Lung microvascular endothelial cell (primary cell): ENCODE measurements around the gene PRSS56. TPM values are rescaled to one million over a fixed set of nuclear protein-coding genes. Genes with fewer than 3 reads are reported as not detected.

Source experiments
- DNase-seq, 2 donors: peaks; one replicate each; pipeline versions ENCODE4 v3.0.0 to v3.0.0-alpha.2; 2010; ENCODE audit warnings: low read depth in 2 of 2
- total RNA-seq: library from RNA; depleted of rRNA; stranded (reverse); fragments of >200 nt; gene quantifications from 2 replicates; pipeline ENCODE4 v1.2.1, GENCODE V29; 2014

PRSS56 gene
- total RNA-seq, 1 donor from 2014 or later, result not detected

DNA sequence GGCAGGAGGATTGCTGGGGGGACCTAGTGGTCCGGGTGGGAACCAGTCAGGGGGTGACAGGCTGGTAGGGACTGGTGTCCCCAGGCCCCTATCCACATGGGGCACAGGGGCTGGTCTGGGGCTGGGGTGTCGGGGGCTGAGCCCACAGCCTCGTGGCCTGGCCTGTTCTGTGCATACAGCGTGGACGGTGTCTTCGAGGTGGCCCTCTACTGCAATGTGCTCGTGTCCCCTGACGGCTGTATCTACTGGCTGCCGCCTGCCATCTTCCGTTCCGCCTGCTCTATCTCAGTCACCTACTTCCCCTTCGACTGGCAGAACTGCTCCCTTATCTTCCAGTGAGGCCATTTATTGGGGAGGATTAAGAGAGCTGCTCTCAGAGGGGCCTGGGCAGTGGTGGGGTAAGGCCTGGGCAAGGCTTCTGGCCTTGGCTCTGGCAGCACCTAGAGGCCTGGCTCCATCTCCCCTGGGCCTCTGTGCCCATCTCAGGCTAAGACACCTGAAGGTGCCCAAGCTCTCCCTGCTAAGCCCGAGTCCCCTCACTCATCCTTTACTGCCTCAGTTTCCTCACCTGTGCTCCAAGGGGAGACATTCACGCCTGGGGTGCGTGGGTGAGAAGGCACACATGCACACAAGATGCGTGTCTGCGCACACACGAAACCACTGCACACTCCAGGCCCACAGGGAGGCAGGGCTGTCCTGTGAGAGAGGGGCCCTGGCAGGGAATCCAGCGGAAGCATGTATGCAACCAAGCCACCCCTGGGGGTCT lies 21.2 kb downstream of the PRSS56 start:
- DNase-seq, result no peak

DNA sequence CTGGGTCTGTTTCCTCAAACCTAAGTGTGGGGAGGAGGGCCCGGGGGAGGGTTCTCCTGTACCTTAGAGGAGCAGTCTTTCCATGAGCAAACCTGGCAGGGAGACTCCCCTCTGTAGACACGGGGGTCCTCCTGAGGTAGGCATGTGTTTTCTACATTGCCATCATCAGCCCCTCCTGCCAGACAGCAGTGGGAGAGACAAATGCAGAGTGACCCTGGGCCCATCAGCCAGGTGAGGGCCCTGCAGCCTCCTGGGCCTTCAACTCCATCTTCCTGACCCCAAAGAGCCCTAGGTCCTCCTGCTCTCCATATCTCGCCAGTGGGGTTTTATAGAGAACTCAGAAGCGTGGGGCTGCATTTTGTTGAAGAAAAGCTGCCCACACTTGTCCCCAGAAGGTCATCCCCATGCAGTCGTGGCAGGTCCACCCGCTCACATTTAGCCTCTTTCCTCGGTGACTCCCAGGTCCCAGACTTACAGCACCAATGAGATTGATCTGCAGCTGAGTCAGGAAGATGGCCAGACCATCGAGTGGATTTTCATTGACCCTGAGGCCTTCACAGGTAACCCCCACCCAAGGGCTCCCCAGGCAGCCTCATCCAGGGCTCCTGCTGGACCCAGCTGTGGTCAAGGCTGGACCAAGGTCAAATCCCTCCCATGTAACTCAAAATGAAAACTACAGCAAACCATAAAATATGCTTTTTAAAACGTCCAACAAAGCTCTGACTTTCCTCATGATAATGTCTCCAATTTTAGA lies 21.9 kb downstream of the PRSS56 start:
- DNase-seq, result no peak

DNA sequence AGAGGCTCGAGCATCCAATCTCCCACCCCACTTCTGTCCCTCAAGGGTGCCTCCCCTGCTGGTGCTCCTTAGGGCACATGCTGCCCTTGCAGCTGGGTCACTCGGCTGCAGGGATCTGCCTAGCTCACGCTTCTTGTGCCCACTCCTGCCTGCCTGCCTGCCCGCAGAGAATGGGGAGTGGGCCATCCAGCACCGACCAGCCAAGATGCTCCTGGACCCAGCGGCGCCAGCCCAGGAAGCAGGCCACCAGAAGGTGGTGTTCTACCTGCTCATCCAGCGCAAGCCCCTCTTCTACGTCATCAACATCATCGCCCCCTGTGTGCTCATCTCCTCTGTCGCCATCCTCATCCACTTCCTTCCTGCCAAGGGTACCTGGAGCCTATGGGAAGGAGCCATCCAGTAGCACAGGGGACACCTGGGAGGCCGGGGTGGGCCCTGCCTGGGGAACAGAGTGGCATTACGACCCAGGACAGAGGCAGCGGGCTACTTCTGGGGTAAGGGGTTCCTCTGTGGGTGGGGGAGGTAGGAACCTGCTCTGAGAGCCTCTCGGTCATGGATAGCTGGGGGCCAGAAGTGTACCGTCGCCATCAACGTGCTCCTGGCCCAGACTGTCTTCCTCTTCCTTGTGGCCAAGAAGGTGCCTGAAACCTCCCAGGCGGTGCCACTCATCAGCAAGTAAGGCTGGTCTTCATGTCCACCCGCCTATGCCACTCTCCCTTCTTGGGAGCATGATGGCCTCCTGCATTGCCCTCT lies 22.7 kb downstream of the PRSS56 start:
- DNase-seq, result no peak

DNA sequence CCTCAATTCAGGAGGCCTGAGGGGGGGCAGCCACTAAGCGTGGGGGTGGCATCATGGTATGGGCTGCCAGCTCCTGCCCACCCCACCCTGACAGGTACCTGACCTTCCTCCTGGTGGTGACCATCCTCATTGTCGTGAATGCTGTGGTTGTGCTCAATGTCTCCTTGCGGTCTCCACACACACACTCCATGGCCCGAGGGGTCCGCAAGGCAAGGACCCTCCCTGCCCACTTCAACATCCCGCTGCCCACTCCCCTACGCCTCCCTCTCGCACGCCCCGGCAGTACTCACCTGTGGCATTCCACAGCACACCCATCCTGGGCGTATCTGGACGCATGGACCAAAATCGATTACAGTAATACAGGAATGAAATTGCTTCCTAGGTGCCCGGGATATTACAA lies 23.3 kb downstream of the PRSS56 start:
- DNase-seq, result no peak

DNA sequence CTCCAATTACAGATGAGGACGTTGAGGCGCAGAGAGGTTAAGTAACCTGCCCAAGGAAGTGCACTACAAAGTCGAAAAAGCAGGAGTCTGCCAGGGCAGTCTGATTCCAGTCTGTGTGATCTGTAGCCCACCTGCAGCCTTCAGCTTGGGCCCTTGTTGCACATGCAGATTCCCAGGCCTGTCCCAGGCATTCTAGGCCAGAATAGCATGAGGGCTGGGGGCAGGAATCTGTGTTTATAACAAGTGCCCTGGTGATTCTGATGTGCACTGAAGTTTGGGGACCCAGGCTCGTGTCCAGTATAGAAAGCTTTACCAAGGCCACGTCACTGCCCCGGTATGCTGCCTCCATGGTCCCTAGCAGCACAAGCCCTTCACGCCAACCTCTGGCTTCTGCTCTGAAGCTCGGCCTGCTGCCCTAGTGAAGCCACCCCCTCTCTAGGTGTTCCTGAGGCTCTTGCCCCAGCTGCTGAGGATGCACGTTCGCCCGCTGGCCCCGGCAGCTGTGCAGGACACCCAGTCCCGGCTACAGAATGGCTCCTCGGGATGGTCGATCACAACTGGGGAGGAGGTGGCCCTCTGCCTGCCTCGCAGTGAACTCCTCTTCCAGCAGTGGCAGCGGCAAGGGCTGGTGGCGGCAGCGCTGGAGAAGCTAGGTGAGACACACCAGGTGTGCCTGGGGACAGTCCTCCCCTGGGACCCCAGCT lies 23.9 kb downstream of the PRSS56 start:
- no peak for DNase-seq

DNA sequence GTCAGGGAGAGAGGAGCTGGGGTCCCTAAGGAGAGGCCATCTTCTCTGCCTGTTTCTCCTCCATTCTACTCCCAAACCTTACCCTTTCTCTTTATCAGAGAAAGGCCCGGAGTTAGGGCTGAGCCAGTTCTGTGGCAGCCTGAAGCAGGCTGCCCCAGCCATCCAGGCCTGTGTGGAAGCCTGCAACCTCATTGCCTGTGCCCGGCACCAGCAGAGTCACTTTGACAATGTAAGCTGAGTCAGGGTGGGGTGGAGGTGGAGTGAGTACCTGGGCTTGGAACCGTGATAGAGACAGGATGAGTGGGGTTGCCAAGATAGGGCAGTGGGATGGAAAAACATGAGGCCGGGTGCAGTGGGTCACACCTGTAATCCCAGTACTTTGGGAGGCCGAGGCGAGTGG lies 24.5 kb downstream of the PRSS56 start:
- no peak for DNase-seq

DNA sequence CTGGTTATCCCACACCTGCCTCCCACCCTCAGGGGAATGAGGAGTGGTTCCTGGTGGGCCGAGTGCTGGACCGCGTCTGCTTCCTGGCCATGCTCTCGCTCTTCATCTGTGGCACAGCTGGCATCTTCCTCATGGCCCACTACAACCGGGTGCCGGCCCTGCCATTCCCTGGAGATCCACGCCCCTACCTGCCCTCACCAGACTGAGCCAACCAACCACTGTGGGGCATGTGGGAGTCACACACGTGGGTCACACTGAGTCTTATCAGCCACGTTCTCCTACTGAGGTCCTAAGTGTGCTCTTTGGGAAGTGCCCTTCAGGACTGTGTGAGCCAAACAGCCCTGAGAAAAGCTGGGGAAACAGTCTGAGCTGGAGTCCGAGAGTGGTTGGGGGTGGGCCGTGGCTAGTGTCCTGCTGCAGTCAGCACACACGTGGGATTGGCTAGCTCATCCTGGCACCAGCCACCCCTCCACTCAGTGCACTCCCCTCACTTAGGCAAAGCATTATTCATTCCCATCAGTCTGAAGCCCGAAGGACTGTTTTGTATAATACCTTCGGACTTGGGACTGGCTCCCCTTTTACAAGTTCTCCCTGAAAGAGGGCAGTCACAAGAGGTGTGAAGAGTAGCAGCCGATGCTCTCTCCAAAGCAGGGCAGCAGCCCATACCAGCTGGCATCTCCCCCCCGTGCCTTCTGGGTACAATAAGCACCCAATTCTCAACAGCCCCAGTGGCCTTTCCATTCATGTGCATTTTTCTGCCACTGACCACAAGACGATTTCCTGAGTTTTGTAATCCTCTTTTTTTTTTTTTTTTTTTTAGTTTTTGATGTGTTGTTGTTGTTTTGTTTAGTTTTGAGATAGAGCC lies 25.6 kb downstream of the PRSS56 start:
- DNase-seq, result no peak

DNA sequence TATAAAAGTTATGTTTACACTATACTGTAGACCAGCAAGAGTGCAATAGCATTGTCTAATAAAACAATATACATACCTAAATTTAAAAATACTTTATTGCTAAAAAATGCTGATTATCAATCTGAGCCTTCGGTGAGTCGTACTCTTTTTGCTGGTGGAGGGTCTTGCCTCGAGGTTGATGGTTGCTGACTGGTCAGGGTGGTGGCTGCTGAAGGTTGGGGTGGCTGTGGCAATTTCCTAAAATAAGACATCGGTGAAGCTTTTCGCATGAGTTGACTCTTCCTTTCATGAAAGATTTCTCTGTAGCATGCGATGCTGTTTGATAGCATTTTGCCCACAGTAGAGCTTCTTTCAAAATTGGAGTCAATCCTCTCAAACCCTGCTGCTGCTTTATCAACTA lies 27.8 kb downstream of the PRSS56 start:
- DNase-seq, result no peak

DNA sequence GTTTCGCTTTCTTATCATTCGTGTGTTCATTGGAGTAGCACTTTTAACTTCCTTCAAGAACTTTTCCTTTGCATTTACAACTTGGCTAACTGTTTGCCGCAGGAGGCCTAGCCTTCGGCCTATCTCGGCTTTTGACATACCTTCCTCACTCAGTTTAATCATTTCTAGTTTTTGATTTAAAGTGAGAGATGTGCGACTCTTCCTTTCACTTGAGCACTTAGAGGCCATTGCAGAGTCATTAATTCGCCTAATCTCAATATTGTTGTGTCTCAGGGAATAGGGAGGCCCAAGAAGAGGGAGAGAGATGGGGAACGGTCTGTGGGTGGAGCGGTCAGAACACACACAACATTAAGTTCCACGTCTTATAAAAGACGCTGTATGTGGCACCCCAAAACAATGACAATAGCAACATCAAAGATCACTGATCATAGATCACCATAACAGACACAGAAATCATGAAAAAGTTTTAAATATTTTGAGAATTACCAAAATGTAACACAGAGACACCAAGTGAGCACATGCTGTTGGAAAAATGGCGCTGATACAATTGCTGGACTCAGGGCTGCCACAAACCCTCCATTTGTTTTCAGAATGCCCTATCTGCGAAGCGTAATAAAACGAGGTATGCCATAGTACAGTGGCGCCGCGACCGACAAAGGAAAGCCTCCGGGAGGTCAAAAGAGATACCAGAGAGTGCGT lies 29.6 kb downstream of the PRSS56 start:
- no peak for DNase-seq

DNA sequence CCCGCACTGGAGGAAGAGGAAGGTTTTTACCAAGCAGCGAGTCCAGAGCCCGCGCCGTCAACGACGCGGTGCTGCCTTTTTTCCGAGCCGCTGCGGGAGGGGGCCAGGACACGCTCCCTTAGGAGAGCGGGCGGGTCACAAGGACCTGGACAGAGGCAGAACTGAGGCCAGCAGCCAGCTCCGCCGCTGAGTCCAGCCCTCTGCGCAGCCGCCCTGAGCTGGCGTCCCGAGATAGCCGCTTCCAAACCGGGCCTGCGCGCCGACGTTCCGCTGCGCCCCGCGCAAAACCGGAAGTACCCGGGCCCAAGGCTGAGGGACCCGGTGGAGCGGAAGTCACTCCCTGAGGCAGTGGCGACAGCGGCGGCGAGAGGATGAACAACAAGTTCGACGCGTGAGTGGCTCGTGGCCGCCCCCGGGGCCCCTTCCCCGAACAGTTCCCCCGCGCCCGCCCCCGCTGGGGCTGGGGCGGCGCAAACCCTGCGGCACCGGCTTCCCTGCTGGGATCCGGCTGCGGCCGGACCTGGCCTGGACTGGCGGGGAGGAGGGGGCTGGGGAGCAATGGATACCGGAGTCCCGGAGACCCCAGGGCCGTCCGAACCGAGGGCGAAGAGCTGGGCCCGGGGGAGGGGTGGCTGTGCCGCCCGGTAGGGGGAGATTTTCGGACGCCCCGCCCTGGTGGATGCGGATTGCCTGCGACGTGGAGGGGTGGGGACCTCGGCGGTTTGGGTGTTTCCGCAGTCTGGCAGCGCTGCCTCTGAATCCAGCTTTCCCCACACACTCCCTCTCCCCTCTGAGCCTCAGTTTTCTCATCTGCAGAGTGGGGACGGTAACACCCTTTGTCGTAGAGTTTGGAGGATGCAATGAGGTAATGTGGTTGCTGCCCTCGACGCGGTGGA lies 30.4 kb downstream of the PRSS56 start, which contains the start of the genes EIF4E2 and TIGD1:
Gene EIF4E2, plus strand, starts transcription at position 336 of the 896 bp plus-strand sequence. Its CDS starts 36 bp downstream, at position 372.
Gene TIGD1, minus strand, starts transcription at position 204 of the 896 bp plus-strand sequence. CDS start 675 bp downstream, outside the sequence.
- DNase-seq, result peak; percentile 96 to 97

DNA sequence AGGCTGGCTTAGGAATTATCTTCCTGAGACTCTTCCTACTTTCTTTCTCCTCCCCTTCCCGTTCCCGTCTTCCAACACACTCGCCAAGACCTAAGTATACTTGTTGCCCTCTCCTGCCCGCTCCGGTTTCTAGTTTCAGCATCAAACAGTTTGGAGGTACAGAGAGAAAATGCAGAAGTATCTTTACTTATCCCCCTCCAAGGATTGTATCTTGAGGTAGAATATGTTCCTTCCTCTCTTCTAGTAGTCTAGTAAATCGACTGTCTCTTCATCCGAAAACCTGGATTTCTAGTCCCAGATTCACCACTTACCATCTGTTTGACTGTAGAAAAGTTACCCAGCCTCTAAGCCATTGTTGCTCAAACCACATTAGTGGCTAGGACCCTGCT lies 31.1 kb downstream of the PRSS56 start:
- no peak for DNase-seq

DNA sequence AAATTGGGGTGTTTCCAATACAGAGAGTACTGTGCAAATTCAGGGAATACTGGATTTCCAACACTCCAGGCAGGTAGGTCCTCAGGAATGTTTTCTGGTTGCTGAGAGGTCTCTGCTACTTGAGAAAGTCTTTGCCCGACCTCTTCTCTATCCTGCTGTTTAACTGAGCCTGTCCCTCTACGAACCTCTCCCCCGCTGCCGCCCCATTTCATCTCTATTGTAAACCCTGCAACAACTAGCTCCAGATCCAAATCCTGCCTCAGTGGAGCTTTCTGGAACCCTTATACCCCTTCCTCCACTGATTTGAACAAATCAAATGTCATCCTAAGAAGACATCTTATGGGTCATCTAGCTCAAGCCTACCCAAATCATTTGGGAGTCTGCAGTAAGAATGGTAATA lies 31.6 kb downstream of the PRSS56 start:
- no peak for DNase-seq

DNA sequence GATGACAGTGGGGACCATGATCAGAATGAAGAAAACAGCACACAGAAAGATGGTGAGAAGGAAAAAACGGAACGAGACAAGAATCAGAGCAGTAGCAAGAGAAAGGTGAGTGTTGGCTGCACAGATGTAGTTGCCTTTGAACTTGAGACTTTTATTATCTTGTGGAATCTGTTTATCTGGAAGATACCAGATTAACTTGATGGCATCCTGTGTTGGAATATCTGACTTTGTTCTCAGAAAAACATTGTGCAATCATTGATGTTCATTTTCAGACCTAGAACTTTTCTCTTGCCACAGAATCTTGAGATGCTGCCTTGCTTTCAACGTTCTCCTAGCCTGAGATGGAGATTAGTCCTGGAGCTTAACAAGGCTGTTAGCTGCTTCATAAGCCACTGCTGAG lies 36.2 kb downstream of the PRSS56 start:
- DNase-seq, result no peak

DNA sequence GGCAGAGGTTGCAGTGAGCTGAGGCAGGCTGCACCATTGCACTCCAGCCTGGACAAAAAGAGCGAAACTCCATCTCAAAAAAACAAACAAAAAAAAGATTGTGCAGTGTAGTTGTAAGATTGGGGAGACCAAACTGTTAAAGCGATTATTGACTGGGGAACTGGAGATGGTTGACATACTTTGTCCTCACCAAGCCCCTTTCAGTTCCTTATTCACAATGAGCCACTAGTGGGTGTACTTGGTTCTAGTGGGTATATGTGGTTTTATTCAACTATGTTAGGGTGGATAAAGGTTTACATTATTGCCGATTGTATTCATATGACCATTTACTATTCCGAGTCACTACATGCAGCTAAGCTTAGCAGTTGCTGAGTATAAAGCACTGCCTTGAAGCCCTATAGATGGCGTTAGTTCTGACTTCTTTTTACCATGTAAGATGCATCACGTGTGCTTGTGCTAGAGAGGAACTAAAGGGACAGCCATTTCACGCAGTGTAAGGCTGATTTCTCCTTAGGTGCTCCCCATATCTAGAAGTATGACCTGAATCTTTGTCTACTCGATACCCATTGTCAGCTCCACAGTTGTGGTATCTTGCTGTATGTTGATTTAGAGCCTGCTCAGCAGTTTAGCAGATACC lies 42.4 kb downstream of the PRSS56 start:
- DNase-seq, result no peak

DNA sequence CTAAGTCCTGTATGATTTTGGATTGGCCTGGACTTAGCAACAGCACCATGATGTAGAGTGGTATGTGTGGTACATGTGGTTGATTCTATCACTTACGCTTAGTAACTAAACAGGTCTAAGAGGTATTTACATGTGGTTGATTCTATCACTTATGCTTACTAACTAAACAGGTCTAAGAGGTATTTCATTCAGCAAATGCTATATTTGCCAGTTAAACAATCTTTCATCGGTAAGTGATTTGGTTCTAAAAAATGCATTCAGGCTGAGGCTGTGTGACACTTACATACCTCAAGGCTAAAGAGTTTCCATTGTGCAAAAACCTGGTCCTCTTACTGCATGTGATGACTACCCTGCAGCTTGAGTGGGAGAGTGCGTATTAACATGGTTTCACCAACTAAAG lies 43.4 kb downstream of the PRSS56 start:
- no peak for DNase-seq

DNA sequence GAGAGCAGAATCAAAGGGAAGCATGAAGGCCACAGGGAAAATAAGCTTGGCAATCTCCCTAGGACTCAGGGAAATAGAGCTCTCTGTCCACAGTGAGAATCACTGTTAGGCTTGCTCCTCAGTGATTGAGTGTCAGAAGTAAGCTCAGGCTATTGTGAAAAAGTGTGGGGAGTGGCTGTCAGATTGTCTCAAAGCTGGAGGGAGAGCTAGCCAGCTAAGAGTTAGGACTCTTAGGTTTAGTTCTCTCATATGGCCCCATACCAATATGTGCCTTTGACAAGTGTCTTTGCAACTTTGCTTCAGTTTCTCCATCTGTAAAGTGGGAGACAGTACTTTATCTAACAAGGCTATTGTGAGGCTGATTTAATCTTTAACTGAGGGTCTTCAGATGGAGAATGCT lies 47.5 kb downstream of the PRSS56 start:
- no peak for DNase-seq

DNA sequence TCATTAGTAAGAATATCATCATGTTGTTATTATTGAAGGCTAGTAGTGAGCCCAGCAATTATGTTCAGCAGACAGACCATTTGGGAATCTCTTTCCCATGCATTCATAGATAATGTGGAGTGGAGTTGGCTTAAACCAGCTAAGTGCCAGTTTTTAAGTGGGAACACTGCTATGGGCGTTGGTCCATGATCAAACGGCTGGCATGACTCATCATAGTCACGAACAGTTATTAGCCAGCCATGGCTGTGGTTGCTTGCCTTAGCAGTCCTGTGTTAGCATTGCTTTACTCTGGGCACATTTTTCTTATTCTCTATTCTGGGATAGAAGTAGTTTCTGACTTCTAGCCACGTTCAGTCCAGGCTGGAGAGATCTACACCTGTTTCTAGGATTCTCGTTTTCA lies 48.0 kb downstream of the PRSS56 start:
- DNase-seq, result peak in 1 of 2 donors; percentile 71

DNA sequence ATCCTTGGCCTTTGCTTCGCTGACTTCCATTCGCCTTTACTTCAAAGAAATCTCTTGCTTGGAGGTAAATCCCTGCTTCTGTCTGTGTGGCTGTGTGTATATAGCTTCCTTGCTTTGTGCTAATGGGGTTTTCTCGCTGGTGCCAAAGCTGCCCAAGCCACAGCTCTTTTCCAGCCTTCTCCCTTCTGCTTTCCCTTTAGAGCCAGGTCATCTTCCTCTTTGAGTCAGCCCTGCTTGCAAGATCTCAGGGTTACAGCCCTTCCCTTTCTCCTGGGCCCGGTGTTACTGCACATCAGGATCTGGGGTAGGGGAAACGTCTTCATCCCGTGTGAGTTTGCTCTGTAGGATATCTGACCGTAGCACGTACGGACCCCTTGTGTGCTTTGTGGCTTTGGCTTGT lies 49.4 kb downstream of the PRSS56 start:
- no peak for DNase-seq
